Measurements from ENCODE around the gene POLR3G.

The POLR3G gene

GRCh38 chr5:90504743-90505142 lies 30.1 kb downstream of the POLR3G start:
- Histone ChIP-seq H3K9ac (ENCODE audit: low read depth, low read length) (no peak overlapping the region), H3K4me3 (ENCODE audit: low read length) (no peak overlapping the region), H3K9me3 (ENCODE audit: insufficient read depth, low read depth, low read length) (no peaks in the 10 kb centered on the region), H3K4me1 (ENCODE audit: insufficient read depth, low read length) (no peaks in the 10 kb centered on the region), H3K27me3 (ENCODE audit: insufficient read depth, low read length) (no peaks in the 10 kb centered on the region), H3K36me3 (ENCODE audit: insufficient read depth, low read length) (peaks cover 90% of the 10 kb centered on the region), H3K27ac (ENCODE audit: low read depth, low read length) (no peak overlapping the region)
- no CpG with 5 or more reads among the region's 2 CpGs for WGBS

GRCh38 chr5:90506221-90506620 lies 31.6 kb downstream of the POLR3G start:
- H3K36me3 ChIP-seq (ENCODE audit: insufficient read depth, low read length), result peaks cover 87% of the 10 kb centered on the region
- H3K4me1 ChIP-seq (ENCODE audit: insufficient read depth, low read length), result no peaks in the 10 kb centered on the region
- no peaks in the 10 kb centered on the region for H3K27me3 ChIP-seq (ENCODE audit: insufficient read depth, low read length)
- no peak overlapping the region for H3K27ac ChIP-seq (ENCODE audit: low read depth, low read length)
- H3K9me3 ChIP-seq (ENCODE audit: insufficient read depth, low read depth, low read length), result no peaks in the 10 kb centered on the region
- H3K9ac ChIP-seq (ENCODE audit: low read depth, low read length), result no peak overlapping the region
- no peak overlapping the region for H3K4me3 ChIP-seq (ENCODE audit: low read length)

GRCh38 chr5:90510438-90510837 lies 35.8 kb downstream of the POLR3G start:
- H3K36me3 ChIP-seq (ENCODE audit: insufficient read depth, low read length), result peaks cover 74% of the 10 kb centered on the region
- no peak overlapping the region for H3K27ac ChIP-seq (ENCODE audit: low read depth, low read length)
- no peak overlapping the region for H3K4me3 ChIP-seq (ENCODE audit: low read length)
- no peak overlapping the region for H3K9ac ChIP-seq (ENCODE audit: low read depth, low read length)
- H3K4me1 ChIP-seq (ENCODE audit: insufficient read depth, low read length), result no peaks in the 10 kb centered on the region
- 84% methylated on average over 1 of the region's 1 CpG for WGBS
- no peaks in the 10 kb centered on the region for H3K27me3 ChIP-seq (ENCODE audit: insufficient read depth, low read length)
- H3K9me3 ChIP-seq (ENCODE audit: insufficient read depth, low read depth, low read length), result no peaks in the 10 kb centered on the region

GRCh38 chr5:90514520-90514919 lies 39.9 kb downstream of the POLR3G start:
- Histone ChIP-seq H3K27ac (ENCODE audit: low read depth, low read length) (no peak overlapping the region), H3K9ac (ENCODE audit: low read depth, low read length) (no peak overlapping the region), H3K9me3 (ENCODE audit: insufficient read depth, low read depth, low read length) (no peaks in the 10 kb centered on the region), H3K4me1 (ENCODE audit: insufficient read depth, low read length) (no peaks in the 10 kb centered on the region), H3K4me3 (ENCODE audit: low read length) (no peak overlapping the region), H3K27me3 (ENCODE audit: insufficient read depth, low read length) (no peaks in the 10 kb centered on the region), H3K36me3 (ENCODE audit: insufficient read depth, low read length) (peaks cover 50% of the 10 kb centered on the region)
- WGBS, result 91% methylated on average over 1 of the region's 3 CpGs

GRCh38 chr5:90518661-90519060 lies 44.0 kb downstream of the POLR3G start:
- no peak overlapping the region for H3K27ac ChIP-seq (ENCODE audit: low read depth, low read length)
- no peaks in the 10 kb centered on the region for H3K4me1 ChIP-seq (ENCODE audit: insufficient read depth, low read length)
- no peak overlapping the region for H3K9ac ChIP-seq (ENCODE audit: low read depth, low read length)
- no peak overlapping the region for H3K4me3 ChIP-seq (ENCODE audit: low read length)
- no peaks in the 10 kb centered on the region for H3K9me3 ChIP-seq (ENCODE audit: insufficient read depth, low read depth, low read length)
- peaks cover 51% of the 10 kb centered on the region for H3K36me3 ChIP-seq (ENCODE audit: insufficient read depth, low read length)
- no peaks in the 10 kb centered on the region for H3K27me3 ChIP-seq (ENCODE audit: insufficient read depth, low read length)

GRCh38 chr5:90519081-90519480 lies 44.4 kb downstream of the POLR3G start:
- Histone ChIP-seq H3K36me3 (ENCODE audit: insufficient read depth, low read length) (peaks cover 55% of the 10 kb centered on the region), H3K9ac (ENCODE audit: low read depth, low read length) (no peak overlapping the region), H3K4me3 (ENCODE audit: low read length) (no peak overlapping the region), H3K27me3 (ENCODE audit: insufficient read depth, low read length) (no peaks in the 10 kb centered on the region), H3K9me3 (ENCODE audit: insufficient read depth, low read depth, low read length) (no peaks in the 10 kb centered on the region), H3K27ac (ENCODE audit: low read depth, low read length) (no peak overlapping the region), H3K4me1 (ENCODE audit: insufficient read depth, low read length) (no peaks in the 10 kb centered on the region)
- WGBS, result 95% methylated on average over 7 of the region's 7 CpGs

- Histone ChIP-seq H3K9ac (ENCODE audit: low read depth, low read length) (peak overlapping the region; percentile 74), H3K27me3 (ENCODE audit: insufficient read depth, low read length) (no peaks in the 10 kb centered on the region), H3K4me3 (ENCODE audit: low read length) (peak overlapping the region; percentile 89), H3K27ac (ENCODE audit: low read depth, low read length) (no peak overlapping the region), H3K36me3 (ENCODE audit: insufficient read depth, low read length) (peaks cover 12% of the 10 kb centered on the region), H3K9me3 (ENCODE audit: insufficient read depth, low read depth, low read length) (no peaks in the 10 kb centered on the region), H3K4me1 (ENCODE audit: insufficient read depth, low read length) (peaks cover 5% of the 10 kb centered on the region)
- WGBS, result 8% methylated on average over 18 of the region's 18 CpGs
These were observed 54.0 kb downstream of the POLR3G start for GRCh38 chr5:90528601-90529193.

- Histone ChIP-seq H3K4me3 (ENCODE audit: low read length) (peak within 1 kb of the TSS; percentile 89), H3K27ac (ENCODE audit: low read depth, low read length) (peak within 1 kb of the TSS; percentile 70), H3K9me3 (ENCODE audit: insufficient read depth, low read depth, low read length) (no peaks in the 10 kb centered on the region), H3K9ac (ENCODE audit: low read depth, low read length) (peak within 1 kb of the TSS; percentile 74), H3K4me1 (ENCODE audit: insufficient read depth, low read length) (peaks cover 5% of the 10 kb centered on the region), H3K36me3 (ENCODE audit: insufficient read depth, low read length) (peaks cover 5% of the 10 kb centered on the region), H3K27me3 (ENCODE audit: insufficient read depth, low read length) (no peaks in the 10 kb centered on the region)
- WGBS, result under 1% methylated on average over 64 of the region's 64 CpGs
These were observed 54.7 kb downstream of the POLR3G start, which contains the start of gene LYSMD3 for GRCh38 chr5:90529194-90529938. Gene LYSMD3 (minus strand): TSS chr5:90529584. CDS start chr5:90525289, 4,295 bp downstream.

- Histone ChIP-seq H3K27me3 (ENCODE audit: insufficient read depth, low read length) (no peaks in the 10 kb centered on the region), H3K4me1 (ENCODE audit: insufficient read depth, low read length) (peaks cover 5% of the 10 kb centered on the region), H3K36me3 (ENCODE audit: insufficient read depth, low read length) (0 out of 2 replicates have a peak, but pooled peaks cover under 1% of the 10 kb centered on the region), H3K4me3 (ENCODE audit: low read length) (peak overlapping the region; percentile 89), H3K9ac (ENCODE audit: low read depth, low read length) (peak overlapping the region; percentile 73), H3K27ac (ENCODE audit: low read depth, low read length) (peak overlapping the region; percentile 70), H3K9me3 (ENCODE audit: insufficient read depth, low read depth, low read length) (no peaks in the 10 kb centered on the region)
- 12% methylated on average over 13 of the region's 13 CpGs for WGBS
These were observed 55.4 kb downstream of the POLR3G start for GRCh38 chr5:90529939-90530677.

- peak overlapping the region; percentile 89 for H3K4me3 ChIP-seq (ENCODE audit: low read length)
These were observed 56.2 kb downstream of the POLR3G start for GRCh38 chr5:90530736-90531487.

More at GRCh38 chr5:90530736-90531487, 56.2 kb downstream of the POLR3G start:
- Histone ChIP-seq H3K9me3 (ENCODE audit: insufficient read depth, low read depth, low read length) (no peaks in the 10 kb centered on the region), H3K36me3 (ENCODE audit: insufficient read depth, low read length) (no peaks in the 10 kb centered on the region), H3K27me3 (ENCODE audit: insufficient read depth, low read length) (no peaks in the 10 kb centered on the region), H3K9ac (ENCODE audit: low read depth, low read length) (peak overlapping the region; percentile 73; the same call in 1 of the 2 replicates), H3K4me1 (ENCODE audit: insufficient read depth, low read length) (peaks cover 5% of the 10 kb centered on the region), H3K27ac (ENCODE audit: low read depth, low read length) (0 out of 2 replicates have a peak overlapping the region, but pooled peaks have one; percentile 70)
- WGBS, result 74% methylated on average over 7 of the region's 9 CpGs

All from HUES64 (cell line).